GM21619 (cell line): Measurements from ENCODE around the gene BARHL2.

Experiments used
- ATAC-seq: cut with Tn5 transposase; IDR thresholded peaks from one replicate; pipeline ENCODE4 v1.9.1; 2021; ENCODE audit not compliant: unreplicated experiment

Gene BARHL2

GRCh38 chr1:90724926-90725656 lies 8.0 kb upstream of the BARHL2 start:
- no peak for ATAC-seq

- ATAC-seq, result no peak
These were observed 7.3 kb upstream of the BARHL2 start for GRCh38 chr1:90724361-90724760.

- peak; percentile 36 for ATAC-seq
These were observed 6.5 kb upstream of the BARHL2 start for GRCh38 chr1:90723590-90724108.

GRCh38 chr1:90722874-90723589 lies 5.9 kb upstream of the BARHL2 start:
- peak; percentile 10 for ATAC-seq

GRCh38 chr1:90721210-90722194 lies 4.4 kb upstream of the BARHL2 start:
- ATAC-seq, result peak; percentile 58

- ATAC-seq, result no peak
These were observed 3.1 kb upstream of the BARHL2 start for GRCh38 chr1:90720145-90720636.

GRCh38 chr1:90719330-90720144 lies 2.4 kb upstream of the BARHL2 start:
- no peak for ATAC-seq

GRCh38 chr1:90718411-90719329 lies 1.6 kb upstream of the BARHL2 start:
- no peak for ATAC-seq

GRCh38 chr1:90717665-90718410 lies 736 bp upstream of the BARHL2 start:
- no peak for ATAC-seq

- ATAC-seq, result no peak
These were observed 208 bp upstream of the BARHL2 start for GRCh38 chr1:90717356-90717664.

GRCh38 chr1:90716243-90716551 lies 905 bp downstream of the BARHL2 start:
- ATAC-seq, result no peak

GRCh38 chr1:90715309-90715708 lies 1.8 kb downstream of the BARHL2 start:
- ATAC-seq, result no peak

- ATAC-seq, result no peak
These were observed 2.6 kb downstream of the BARHL2 start for GRCh38 chr1:90714521-90714951.

GRCh38 chr1:90713741-90714509 lies 3.2 kb downstream of the BARHL2 start:
- no peak for ATAC-seq

- ATAC-seq, result no peak
These were observed 4.0 kb downstream of the BARHL2 start for GRCh38 chr1:90712915-90713730.

GRCh38 chr1:90712153-90712856 lies 4.8 kb downstream of the BARHL2 start:
- no peak for ATAC-seq
